VCaP (cell line): Measurements from ENCODE around the gene KRT12.

Source experiments
- H3K27ac ChIP-seq: fragments of 450-650 bp; 2 replicates; pipeline ENCODE4 v1.5.1; 2017
- TF ChIP-seq, protein P1 (sequence below): fragments of 450-650 bp; conservative IDR thresholded peaks from 2 replicates; pipeline ENCODE4 v1.5.1; 2017; ENCODE audit warnings: mild to moderate bottlenecking, moderate library complexity

The KRT12 gene

DNA sequence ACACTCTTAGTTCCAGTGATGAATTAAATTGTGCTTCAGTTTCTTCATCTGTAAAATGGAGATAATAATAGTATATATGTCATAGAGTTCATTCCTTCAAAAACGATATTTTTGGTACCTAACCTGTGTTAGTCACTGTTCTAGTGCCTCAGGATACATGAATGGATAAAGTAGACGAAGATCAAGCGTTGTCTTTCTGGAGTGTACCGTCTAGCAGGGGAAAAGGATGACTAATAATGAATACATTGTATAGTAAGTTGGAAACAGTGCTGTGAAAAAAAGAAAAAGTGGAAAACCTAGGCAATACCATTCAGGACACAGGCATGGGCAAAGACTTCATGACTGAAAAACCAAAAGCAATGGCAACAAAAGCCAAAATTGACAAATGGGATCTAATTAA is 53.2 kb downstream of the KRT12 start:
- H3K27ac ChIP-seq: no peak overlapping the region
- TF ChIP-seq, protein P1, sequence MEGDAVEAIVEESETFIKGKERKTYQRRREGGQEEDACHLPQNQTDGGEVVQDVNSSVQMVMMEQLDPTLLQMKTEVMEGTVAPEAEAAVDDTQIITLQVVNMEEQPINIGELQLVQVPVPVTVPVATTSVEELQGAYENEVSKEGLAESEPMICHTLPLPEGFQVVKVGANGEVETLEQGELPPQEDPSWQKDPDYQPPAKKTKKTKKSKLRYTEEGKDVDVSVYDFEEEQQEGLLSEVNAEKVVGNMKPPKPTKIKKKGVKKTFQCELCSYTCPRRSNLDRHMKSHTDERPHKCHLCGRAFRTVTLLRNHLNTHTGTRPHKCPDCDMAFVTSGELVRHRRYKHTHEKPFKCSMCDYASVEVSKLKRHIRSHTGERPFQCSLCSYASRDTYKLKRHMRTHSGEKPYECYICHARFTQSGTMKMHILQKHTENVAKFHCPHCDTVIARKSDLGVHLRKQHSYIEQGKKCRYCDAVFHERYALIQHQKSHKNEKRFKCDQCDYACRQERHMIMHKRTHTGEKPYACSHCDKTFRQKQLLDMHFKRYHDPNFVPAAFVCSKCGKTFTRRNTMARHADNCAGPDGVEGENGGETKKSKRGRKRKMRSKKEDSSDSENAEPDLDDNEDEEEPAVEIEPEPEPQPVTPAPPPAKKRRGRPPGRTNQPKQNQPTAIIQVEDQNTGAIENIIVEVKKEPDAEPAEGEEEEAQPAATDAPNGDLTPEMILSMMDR: no peak

DNA sequence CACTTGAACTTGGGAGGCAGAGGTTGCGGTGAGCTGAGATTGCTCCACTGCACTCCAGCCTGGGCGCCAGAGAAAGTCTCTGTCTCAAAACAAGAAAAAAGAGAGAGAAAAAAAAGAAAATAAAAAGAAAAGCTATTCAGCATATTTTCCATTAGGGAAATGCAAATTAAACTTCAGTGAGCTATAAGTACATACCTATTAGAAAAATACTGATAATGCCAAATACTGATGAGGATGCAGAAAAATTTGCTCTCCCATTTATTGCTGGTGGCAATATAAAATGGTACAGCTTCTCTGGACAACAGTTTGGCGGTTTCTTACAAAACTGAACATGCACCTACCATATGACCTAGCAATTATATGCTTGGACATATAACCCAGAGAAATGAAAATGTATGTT is 54.4 kb downstream of the KRT12 start:
- TF ChIP-seq, protein P1: no peak

More for the DNA sequence above, 54.4 kb downstream of the KRT12 start:
- H3K27ac ChIP-seq: no peak overlapping the region
